Kidney glomerular epithelial cell (primary cell): ENCODE measurements around the gene TNXB.
"Not testable (repeated sequence)": the region's sequence is repeated elsewhere in the genome, so short reads cannot be mapped to it uniquely, and the experiment has no call there.

Source experiments
- DNase-seq: peaks from one replicate; lab custom pipeline; 2025; lab: John Stamatoyannopoulos, UW

The TNXB gene

GRCh38 chr6:32144238-32144637, 35.1 kb upstream of the TNXB start:
- DNase-seq: not testable (repeated sequence)

- no peak for DNase-seq
Observed at GRCh38 chr6:32140420-32141046, 31.4 kb upstream of the TNXB start.

GRCh38 chr6:32139590-32139989, 30.5 kb upstream of the TNXB start:
- DNase-seq: no peak

- no peak for DNase-seq
Observed at GRCh38 chr6:32137454-32137853, 28.3 kb upstream of the TNXB start.

- DNase-seq: no peak
Observed at GRCh38 chr6:32133786-32134185, 24.6 kb upstream of the TNXB start.

- no peak for DNase-seq
Observed at GRCh38 chr6:32132110-32132509, 23.0 kb upstream of the TNXB start.

- no peak for DNase-seq
Observed at GRCh38 chr6:32131439-32131948, 22.4 kb upstream of the TNXB start.

- DNase-seq: no peak
Observed at GRCh38 chr6:32129297-32130088, 20.4 kb upstream of the TNXB start.

- DNase-seq: no peak
Observed at GRCh38 chr6:32128751-32129296, 19.7 kb upstream of the TNXB start.

- DNase-seq: peak; percentile 100
Observed at GRCh38 chr6:32127717-32128592, 18.8 kb upstream of the TNXB start, which contains the start of gene ATF6B. ATF6B (minus strand) TSS chr6:32128246; CDS start chr6:32128207, 39 bp downstream.

- no peak for DNase-seq
Observed at GRCh38 chr6:32127409-32127716, 18.2 kb upstream of the TNXB start.

GRCh38 chr6:32126880-32127279, 17.7 kb upstream of the TNXB start:
- DNase-seq: no peak

GRCh38 chr6:32123681-32124080, 14.5 kb upstream of the TNXB start:
- no peak for DNase-seq

GRCh38 chr6:32120573-32121059, 11.5 kb upstream of the TNXB start:
- no peak for DNase-seq

- DNase-seq: peak; percentile 49
Observed at GRCh38 chr6:32118782-32119628, 9.9 kb upstream of the TNXB start.

- no peak for DNase-seq
Observed at GRCh38 chr6:32117461-32117860, 8.3 kb upstream of the TNXB start.

- DNase-seq: no peak
Observed at GRCh38 chr6:32116674-32117073, 7.5 kb upstream of the TNXB start.

GRCh38 chr6:32115623-32116022, 6.5 kb upstream of the TNXB start:
- no peak for DNase-seq

GRCh38 chr6:32114796-32115195, 5.7 kb upstream of the TNXB start:
- DNase-seq: no peak

- DNase-seq: peak; percentile 27
Observed at GRCh38 chr6:32113386-32114352, 4.5 kb upstream of the TNXB start.
